IMR-90 (cell line): Measurements from ENCODE around the gene GALC. TPM values are rescaled to one million over a fixed set of nuclear protein-coding genes. Genes with fewer than 3 reads are reported as not detected.

Experiments used
- ATAC-seq: fragments of 200-7000 bp; cut with Tn5 transposase; 2 replicates; pipeline ENCODE4 v1.9.1; 2020; ENCODE audit warnings: low read depth, mild to moderate bottlenecking, moderate library complexity
- BruUV-seq: library from RNA; stranded (reverse); fragments of 400-500 nt; replicated peaks from 2 replicates; lab custom pipeline; 2021; lab: Mats Ljungman, UMichigan
- CTCF ChIA-PET: fragments of 300-600 bp; formaldehyde crosslinking; extraction: SDS; loops from one replicate; lab custom pipeline; 2021; ENCODE audit warnings: antibody characterized with exemption; lab: Yijun Ruan, JAX
- POLR2A ChIA-PET: fragments of 300-600 bp; sonication (Branson Sonifier 250); formaldehyde crosslinking; loops from one replicate; lab custom pipeline; 2022; ENCODE audit warnings: antibody characterized with exemption; ENCODE audit not compliant: unreplicated experiment; lab: Charles Lee
- DNase-seq: peaks from one replicate; pipeline ENCODE4 v3.0.0; 2013
- H2AFZ ChIP-seq: replicated peaks from 2 replicates; pipeline ENCODE3; 2013; ENCODE audit warnings: low read length, mild to moderate bottlenecking; ENCODE audit not compliant: poor library complexity
- H2AK5ac ChIP-seq: 2 replicates; pipeline ENCODE4 v1.6.1; 2013; ENCODE audit warnings: low read depth, low read length, inconsistent platforms
- H2AK9ac ChIP-seq: replicated peaks from 2 replicates; pipeline ENCODE3; 2013; ENCODE audit warnings: mild to moderate bottlenecking, low read depth, low read length, moderate library complexity; ENCODE audit not compliant: poor library complexity
- H2BK120ac ChIP-seq: 2 replicates; pipeline ENCODE4 v1.6.1; 2013; ENCODE audit warnings: low read depth, low read length, inconsistent platforms
- H2BK15ac ChIP-seq: 3 replicates; pipeline ENCODE4 v1.6.1; 2013; ENCODE audit warnings: low read depth, low read length, inconsistent platforms
- H2BK20ac ChIP-seq: 2 replicates; pipeline ENCODE4 v1.6.1; 2013; ENCODE audit warnings: low read depth, mild to moderate bottlenecking, inconsistent platforms, low read length, moderate library complexity
- H2BK5ac ChIP-seq: 2 replicates; pipeline ENCODE4 v1.6.1; 2013; ENCODE audit warnings: mild to moderate bottlenecking, low read depth, low read length, inconsistent platforms; ENCODE audit not compliant: poor library complexity, severe bottlenecking
- H3K14ac ChIP-seq: replicated peaks from 2 replicates; pipeline ENCODE4 v1.6.1; 2013; ENCODE audit warnings: low read depth, low read length, inconsistent platforms
- H3K18ac ChIP-seq: 2 replicates; pipeline ENCODE4 v1.6.1; 2013; ENCODE audit warnings: low read depth, low read length, control low read depth
- H3K23ac ChIP-seq: 2 replicates; pipeline ENCODE4 v1.6.1; 2013; ENCODE audit warnings: low read depth, low read length, inconsistent platforms
- H3K27ac ChIP-seq: 2 replicates; pipeline ENCODE4 v1.5.1; 2013; ENCODE audit warnings: mild to moderate bottlenecking, control low read depth, low read length; ENCODE audit not compliant: insufficient read depth
- H3K27me3 ChIP-seq: 2 replicates; pipeline ENCODE4 v1.6.1; 2013; ENCODE audit warnings: low read length; ENCODE audit not compliant: control insufficient read depth, insufficient read depth
- H3K36me3 ChIP-seq: 2 replicates; pipeline ENCODE4 v1.6.1; 2013; ENCODE audit warnings: low read length, mixed read lengths; ENCODE audit not compliant: control insufficient read depth, insufficient read depth
- H3K4ac ChIP-seq: 2 replicates; pipeline ENCODE4 v1.6.1; 2013; ENCODE audit warnings: low read depth, low read length, inconsistent platforms
- H3K4me1 ChIP-seq: 2 replicates; pipeline ENCODE4 v1.6.1; 2013; ENCODE audit warnings: low read length, mixed read lengths; ENCODE audit not compliant: control insufficient read depth, insufficient read depth
- H3K4me2 ChIP-seq: 2 replicates; pipeline ENCODE4 v1.6.1; 2013; ENCODE audit warnings: low read depth, mild to moderate bottlenecking, control low read depth, low read length, moderate library complexity
- H3K4me3 ChIP-seq: 2 replicates; pipeline ENCODE4 v1.5.1; 2013; ENCODE audit warnings: low read depth, mild to moderate bottlenecking, control low read depth, low read length, moderate library complexity; ENCODE audit not compliant: insufficient read depth
- H3K56ac ChIP-seq: 2 replicates; pipeline ENCODE4 v1.6.1; 2013; ENCODE audit warnings: low read length, inconsistent platforms; ENCODE audit not compliant: insufficient read depth; ENCODE audit errors: extremely low read depth
- H3K79me1 ChIP-seq, 2 experiments: 2 replicates each; pipeline ENCODE4 v1.6.1; 2013; ENCODE audit warnings: low read length in 2 of 2, inconsistent platforms in 1 of 2, low read depth in 1 of 2
- H3K9ac ChIP-seq: 2 replicates; pipeline ENCODE4 v1.6.1; 2013; ENCODE audit warnings: low read depth, low read length, control low read depth
- H3K9me1 ChIP-seq: 2 replicates; pipeline ENCODE4 v1.6.1; 2013; ENCODE audit warnings: low read length, inconsistent platforms; ENCODE audit not compliant: insufficient read depth
- H3K9me3 ChIP-seq: 2 replicates; pipeline ENCODE4 v1.6.1; 2013; ENCODE audit warnings: low read length; ENCODE audit not compliant: control insufficient read depth, insufficient read depth
- H4K20me1 ChIP-seq: 2 replicates; pipeline ENCODE4 v1.6.1; 2013; ENCODE audit warnings: low read length, inconsistent platforms; ENCODE audit not compliant: insufficient read depth
- H4K5ac ChIP-seq: 2 replicates; pipeline ENCODE4 v1.6.1; 2013; ENCODE audit warnings: mild to moderate bottlenecking, low read depth, low read length, control low read depth
- H4K8ac ChIP-seq, 2 experiments: 2 replicates each; pipeline ENCODE4 v1.6.1; 2013; ENCODE audit warnings: low read depth in 2 of 2, low read length in 2 of 2, control low read depth in 1 of 2, inconsistent platforms in 1 of 2
- H4K91ac ChIP-seq: 2 replicates; pipeline ENCODE4 v1.6.1; 2013; ENCODE audit warnings: low read depth, low read length, inconsistent platforms; ENCODE audit not compliant: insufficient read depth
- BHLHE40 ChIP-seq: fragments of 150-350 bp; IDR thresholded peaks from 2 replicates; pipeline ENCODE4 v1.6.1; 2016; ENCODE audit warnings: mild to moderate bottlenecking, low read depth, low read length
- CEBPB ChIP-seq: IDR thresholded peaks from 2 replicates; pipeline ENCODE4 v1.6.1; 2012; ENCODE audit warnings: low read depth, low read length, improper control_type of control experiment
- CHD1 ChIP-seq: IDR thresholded peaks from 2 replicates; pipeline ENCODE4 v1.6.1; 2012; ENCODE audit warnings: low read depth, low read length, improper control_type of control experiment
- FOS ChIP-seq: fragments of 150-350 bp; IDR thresholded peaks from 2 replicates; pipeline ENCODE4 v1.6.1; 2016; ENCODE audit warnings: low read depth, low read length
- MAFK ChIP-seq: IDR thresholded peaks from 2 replicates; pipeline ENCODE4 v1.6.1; 2012; ENCODE audit warnings: low read depth, low read length, improper control_type of control experiment
- MAZ ChIP-seq: IDR thresholded peaks from 2 replicates; pipeline ENCODE4 v1.6.1; 2012; ENCODE audit warnings: low read depth, mild to moderate bottlenecking, low read length, improper control_type of control experiment, moderate library complexity, borderline replicate concordance
- MXI1 ChIP-seq: IDR thresholded peaks from 2 replicates; pipeline ENCODE4 v1.6.1; 2012; ENCODE audit warnings: low read depth, mild to moderate bottlenecking, low read length, moderate library complexity, borderline replicate concordance
- NFE2L2 ChIP-seq: fragments of 150-350 bp; IDR thresholded peaks from 2 replicates; pipeline ENCODE4 v1.6.1; 2016; ENCODE audit warnings: low read depth, mild to moderate bottlenecking, low read length
- POLR2A ChIP-seq: IDR thresholded peaks from 2 replicates; pipeline ENCODE4 v1.6.1; 2012; ENCODE audit warnings: mild to moderate bottlenecking, low read depth, low read length
- RAD21 ChIP-seq: IDR thresholded peaks from 2 replicates; pipeline ENCODE4 v1.6.1; 2012; ENCODE audit warnings: low read length, improper control_type of control experiment
- RCOR1 ChIP-seq: IDR thresholded peaks from 2 replicates; pipeline ENCODE4 v1.6.1; 2012; ENCODE audit warnings: mild to moderate bottlenecking, low read length, improper control_type of control experiment; ENCODE audit not compliant: insufficient replicate concordance
- RFX5 ChIP-seq: IDR thresholded peaks from 2 replicates; pipeline ENCODE4 v1.8.0; 2012; ENCODE audit warnings: low read depth, mild to moderate bottlenecking, low read length, moderate library complexity
- SMC3 ChIP-seq: fragments of 150-350 bp; IDR thresholded peaks from 2 replicates; pipeline ENCODE4 v1.6.1; 2016; ENCODE audit warnings: low read depth, mild to moderate bottlenecking, antibody characterized with exemption, low read length, moderate library complexity
- WGBS, 2 experiments: methylation state at CpG; one replicate each; pipeline versions ENCODE4 v1.1.5 to v1.1.7; 2013; ENCODE audit warnings: missing lambda C conversion rate in 2 of 2; ENCODE audit not compliant: insufficient read length in 1 of 2; ENCODE audit errors: extremely low coverage in 2 of 2; 5-methylcytosine and 5-hydroxymethylcytosine counted together
- dilution Hi-C: fragments of 300-500 bp; cut with HindIII; formaldehyde crosslinking; loops from one replicate; pipeline ENCODE4 v1.14.3; 2018; ENCODE audit warnings: low sequenced_read_pairs; ENCODE audit not compliant: unreplicated experiment
- in situ Hi-C: fragments of 300-500 bp; cut with MboI; formaldehyde crosslinking; loops from 3 replicates; pipeline ENCODE4 v1.14.3; 2019; ENCODE audit warnings: low sequenced_read_pairs, inconsistent platforms, mixed read lengths
- intact Hi-C: fragments of 100-400 bp; cut with micrococcal nuclease; formaldehyde crosslinking; loops from 2 replicates; pipeline ENCODE4 v1.10.0; 2022
- polyA plus RNA-seq, 3 experiments: library from polyadenylated mRNA; depleted of rRNA; stranded (reverse); fragments of >200 nt; gene quantifications; 2 replicates each; pipeline ENCODE4 v1.2.3, GENCODE V29; 2012; ENCODE audit warnings: low replicate concordance in 1 of 3
- total RNA-seq: library from RNA; depleted of rRNA; stranded (reverse); fragments of >200 nt; gene quantifications from 2 replicates; pipeline ENCODE4 v1.2.3, GENCODE V29; 2012
- TF ChIP-seq, protein P1 (sequence below): fragments of 150-350 bp; IDR thresholded peaks from 2 replicates; pipeline ENCODE4 v1.6.1; 2017; ENCODE audit warnings: mild to moderate bottlenecking, antibody characterized with exemption, low read length, low read depth
- TF ChIP-seq, protein P2 (sequence below): fragments of 150-350 bp; IDR thresholded peaks from 2 replicates; pipeline ENCODE4 v1.6.1; 2016; ENCODE audit warnings: low read depth, mild to moderate bottlenecking, low read length, moderate library complexity, borderline replicate concordance
- TF ChIP-seq, protein P3 (sequence below): conservative IDR thresholded peaks from 2 replicates; pipeline ENCODE4 v1.5.1; 2012; ENCODE audit warnings: mild to moderate bottlenecking, low read depth, low read length, improper control_type of control experiment

Gene GALC
- total and polyA plus RNA-seq, 2 of the 4 experiments (the other 2 are of a cell fraction) = 6.3 to 7.9 TPM

DNA sequence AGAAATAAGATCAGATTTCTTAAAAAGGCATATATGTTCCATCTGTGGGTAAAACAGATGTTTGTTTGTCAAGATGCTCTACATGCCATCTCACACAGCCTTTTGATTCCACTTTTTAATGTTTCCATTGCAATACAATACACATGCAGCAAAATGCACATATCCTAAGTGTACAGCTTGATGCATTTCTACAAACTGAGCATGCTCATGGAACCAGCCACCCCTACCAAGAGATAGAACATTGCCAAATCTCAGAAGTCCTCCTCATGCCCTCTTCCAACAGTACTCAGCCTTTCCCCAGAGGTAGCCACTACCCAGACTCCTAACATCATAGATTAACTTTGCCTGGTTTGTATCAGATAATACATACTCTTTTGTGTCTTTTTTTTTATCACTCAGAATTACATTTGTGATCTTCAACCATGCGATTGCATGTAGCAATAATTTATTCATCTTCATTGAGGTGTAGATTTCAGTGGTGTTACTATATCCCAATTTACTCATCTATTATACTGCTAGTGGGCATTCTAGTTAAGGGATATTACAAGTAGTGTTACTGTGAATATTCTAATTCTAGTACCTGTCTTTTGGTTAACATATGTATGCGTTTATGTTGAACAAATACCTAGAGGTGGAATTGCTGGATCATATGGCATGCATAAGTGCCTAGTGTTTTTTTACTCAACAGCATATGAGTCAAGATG, 15.2 kb upstream of the GALC start:
- no peak overlapping the region for H4K8ac ChIP-seq
- ChIA-PET POLR2A (no interaction called here), CTCF (no interaction called here)

More for the DNA sequence above, 15.2 kb upstream of the GALC start:
- Histone ChIP-seq H3K18ac (no peak overlapping the region), H3K27ac (no peak overlapping the region), H3K4me2 (no peak overlapping the region), H2AK5ac (no peak overlapping the region), H3K27me3 (no peaks in the 10 kb centered on the region), H3K36me3 (no peaks in the 10 kb centered on the region), H3K79me1 (no peaks in the 10 kb centered on the region), H4K5ac (no peak overlapping the region), H3K4me3 (no peak overlapping the region), H2AFZ (no peak overlapping the region), H3K56ac (no peak overlapping the region), H4K91ac (no peak overlapping the region), H3K23ac (no peak overlapping the region), H4K20me1 (no peaks in the 10 kb centered on the region), H2BK120ac (no peak overlapping the region), H3K14ac (no peak overlapping the region), H2BK15ac (no peak overlapping the region), H3K4ac (no peak overlapping the region), H2AK9ac (no peak overlapping the region), H2BK20ac (no peak overlapping the region), H3K4me1 (no peaks in the 10 kb centered on the region; the same call in 1 of the 2 replicates), H3K9me1 (no peaks in the 10 kb centered on the region), H3K9me3 (no peaks in the 10 kb centered on the region), H2BK5ac (no peak overlapping the region), H3K9ac (no peak overlapping the region)
- dilution Hi-C loops = no loop called here
- DNase-seq (no peak), ATAC-seq (no peak)
- intact Hi-C loops = no loop called here
- TF ChIP-seq RCOR1 (no peak), MAFK (no peak), CHD1 (no peak), NFE2L2 (no peak), BHLHE40 (no peak), POLR2A (no peak), SMC3 (no peak), FOS (no peak), RAD21 (no peak), CEBPB (no peak), MXI1 (no peak), RFX5 (no peak), MAZ (no peak)
- TF ChIP-seq, protein P1, sequence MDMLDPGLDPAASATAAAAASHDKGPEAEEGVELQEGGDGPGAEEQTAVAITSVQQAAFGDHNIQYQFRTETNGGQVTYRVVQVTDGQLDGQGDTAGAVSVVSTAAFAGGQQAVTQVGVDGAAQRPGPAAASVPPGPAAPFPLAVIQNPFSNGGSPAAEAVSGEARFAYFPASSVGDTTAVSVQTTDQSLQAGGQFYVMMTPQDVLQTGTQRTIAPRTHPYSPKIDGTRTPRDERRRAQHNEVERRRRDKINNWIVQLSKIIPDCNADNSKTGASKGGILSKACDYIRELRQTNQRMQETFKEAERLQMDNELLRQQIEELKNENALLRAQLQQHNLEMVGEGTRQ = no peak
- TF ChIP-seq, protein P2, sequence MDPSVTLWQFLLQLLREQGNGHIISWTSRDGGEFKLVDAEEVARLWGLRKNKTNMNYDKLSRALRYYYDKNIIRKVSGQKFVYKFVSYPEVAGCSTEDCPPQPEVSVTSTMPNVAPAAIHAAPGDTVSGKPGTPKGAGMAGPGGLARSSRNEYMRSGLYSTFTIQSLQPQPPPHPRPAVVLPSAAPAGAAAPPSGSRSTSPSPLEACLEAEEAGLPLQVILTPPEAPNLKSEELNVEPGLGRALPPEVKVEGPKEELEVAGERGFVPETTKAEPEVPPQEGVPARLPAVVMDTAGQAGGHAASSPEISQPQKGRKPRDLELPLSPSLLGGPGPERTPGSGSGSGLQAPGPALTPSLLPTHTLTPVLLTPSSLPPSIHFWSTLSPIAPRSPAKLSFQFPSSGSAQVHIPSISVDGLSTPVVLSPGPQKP = no peak
- TF ChIP-seq, protein P3, sequence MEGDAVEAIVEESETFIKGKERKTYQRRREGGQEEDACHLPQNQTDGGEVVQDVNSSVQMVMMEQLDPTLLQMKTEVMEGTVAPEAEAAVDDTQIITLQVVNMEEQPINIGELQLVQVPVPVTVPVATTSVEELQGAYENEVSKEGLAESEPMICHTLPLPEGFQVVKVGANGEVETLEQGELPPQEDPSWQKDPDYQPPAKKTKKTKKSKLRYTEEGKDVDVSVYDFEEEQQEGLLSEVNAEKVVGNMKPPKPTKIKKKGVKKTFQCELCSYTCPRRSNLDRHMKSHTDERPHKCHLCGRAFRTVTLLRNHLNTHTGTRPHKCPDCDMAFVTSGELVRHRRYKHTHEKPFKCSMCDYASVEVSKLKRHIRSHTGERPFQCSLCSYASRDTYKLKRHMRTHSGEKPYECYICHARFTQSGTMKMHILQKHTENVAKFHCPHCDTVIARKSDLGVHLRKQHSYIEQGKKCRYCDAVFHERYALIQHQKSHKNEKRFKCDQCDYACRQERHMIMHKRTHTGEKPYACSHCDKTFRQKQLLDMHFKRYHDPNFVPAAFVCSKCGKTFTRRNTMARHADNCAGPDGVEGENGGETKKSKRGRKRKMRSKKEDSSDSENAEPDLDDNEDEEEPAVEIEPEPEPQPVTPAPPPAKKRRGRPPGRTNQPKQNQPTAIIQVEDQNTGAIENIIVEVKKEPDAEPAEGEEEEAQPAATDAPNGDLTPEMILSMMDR = no peak
- no TSS peak for BruUV-seq
- WGBS, 2 experiments = no CpG with 5 or more reads among the region's 2 CpGs
- in situ Hi-C loops = no loop called here
